Uterus (tissue), 4 donors: Measurements from ENCODE around the gene PPT1. TPM values are rescaled to one million over a fixed set of nuclear protein-coding genes. Genes with fewer than 3 reads are reported as not detected.

Experiments used
- DNase-seq, 2 donors: peaks; one replicate each; pipeline ENCODE4 v3.0.0-alpha.2; 2019 to 2020
- H3K27ac ChIP-seq, 2 donors: fragments of 200-600 bp; sonication (generic); 1 replicate in 1 of 2; 2 replicates in 1 of 2; pipeline ENCODE4 v1.5.1; 2016 to 2018
- H3K27me3 ChIP-seq, 2 donors: fragments of 200-600 bp; sonication (generic); one replicate each; pipeline ENCODE4 v1.5.1; 2018 to 2019; ENCODE audit warnings: control low read depth in 1 of 2
- H3K36me3 ChIP-seq, 2 donors: fragments of 200-600 bp; sonication (generic); one replicate each; pipeline ENCODE4 v1.5.1; 2019; ENCODE audit warnings: control low read depth in 1 of 2
- H3K4me1 ChIP-seq, 2 donors: fragments of 200-600 bp; sonication (generic); one replicate each; pipeline ENCODE4 v1.5.1; 2018 to 2019; ENCODE audit warnings: control low read depth in 1 of 2
- H3K4me3 ChIP-seq, 2 donors: fragments of 200-600 bp; sonication (generic); 1 replicate in 1 of 2; 2 replicates in 1 of 2; pipeline ENCODE4 v1.5.1; 2018 to 2019; ENCODE audit warnings: mild to moderate bottlenecking in 1 of 2
- H3K9me3 ChIP-seq, 2 donors: fragments of 200-600 bp; sonication (generic); one replicate each; pipeline ENCODE4 v1.5.1; 2019; ENCODE audit warnings: control low read depth in 1 of 2
- POLR2A ChIP-seq, 2 donors: fragments of 450-650 bp; IDR thresholded peaks; one replicate each; pipeline ENCODE4 v1.6.1; 2016; ENCODE audit warnings: antibody characterized with exemption in 2 of 2, mild to moderate bottlenecking in 1 of 2, moderate library complexity in 1 of 2
- intact Hi-C: fragments of 100-400 bp; cut with DNase I; formaldehyde crosslinking; loops from one replicate; pipeline ENCODE4 v1.15.1; 2023; ENCODE audit warnings: low total_unique reads
- total RNA-seq, 4 donors: library from RNA; depleted of rRNA in 3 of 4; stranded (reverse); fragments of >200 nt in 3 of 4; gene quantifications; one replicate each; pipeline versions ENCODE4 v1.1.0 to v1.2.4, GENCODE V29; 2014 to 2023
- TF ChIP-seq, protein P1 (sequence below), 4 experiments: fragments of 200-600 bp in 2 of 4; fragments of 450-650 bp in 2 of 4; sonication (generic) in 2 of 4; IDR thresholded peaks; one replicate each; pipeline ENCODE4 v1.5.1; 2016 to 2019; ENCODE audit warnings: antibody characterized with exemption in 4 of 4, mild to moderate bottlenecking in 2 of 4, moderate library complexity in 1 of 4
- donor health status: DM: yes; HTN: yes; CAD: no.

The PPT1 gene
- total RNA-seq, 4 donors from 2014 or later: 81.7 to 123 (median 94.5) TPM

DNA sequence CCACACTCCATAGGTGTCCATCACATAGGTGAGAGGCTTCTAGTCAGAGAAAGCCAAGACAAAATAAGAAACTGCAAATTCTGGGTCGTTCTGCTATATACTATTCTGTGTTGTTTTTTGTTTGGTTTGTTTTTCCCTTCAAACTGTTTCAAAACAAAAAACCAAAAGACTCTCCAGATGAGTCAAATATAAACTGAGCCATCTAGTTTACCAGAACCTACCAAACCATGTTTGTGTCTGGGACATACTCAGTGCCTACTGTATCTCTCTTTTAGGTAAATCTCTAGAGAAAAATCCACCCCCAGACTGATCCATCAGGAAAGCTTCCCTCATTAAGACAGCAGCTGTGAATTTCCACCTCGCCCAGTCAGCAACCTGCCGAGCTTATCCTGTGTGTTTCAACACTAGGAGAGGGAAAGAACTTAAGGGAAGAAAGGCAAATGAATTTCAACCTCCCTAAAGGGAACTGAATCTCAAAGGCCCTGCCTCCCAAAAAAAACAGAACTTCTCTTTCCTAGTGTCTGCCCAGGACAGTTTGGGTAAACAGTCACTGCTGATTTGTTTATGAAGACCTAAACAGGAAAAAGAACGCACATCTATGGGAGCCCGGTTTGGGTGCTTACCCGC lies 17.2 kb downstream of the PPT1 start:
- no peak for TF ChIP-seq POLR2A (IDR thresholded peaks at IDR 0.05)
- TF ChIP-seq, protein P1, sequence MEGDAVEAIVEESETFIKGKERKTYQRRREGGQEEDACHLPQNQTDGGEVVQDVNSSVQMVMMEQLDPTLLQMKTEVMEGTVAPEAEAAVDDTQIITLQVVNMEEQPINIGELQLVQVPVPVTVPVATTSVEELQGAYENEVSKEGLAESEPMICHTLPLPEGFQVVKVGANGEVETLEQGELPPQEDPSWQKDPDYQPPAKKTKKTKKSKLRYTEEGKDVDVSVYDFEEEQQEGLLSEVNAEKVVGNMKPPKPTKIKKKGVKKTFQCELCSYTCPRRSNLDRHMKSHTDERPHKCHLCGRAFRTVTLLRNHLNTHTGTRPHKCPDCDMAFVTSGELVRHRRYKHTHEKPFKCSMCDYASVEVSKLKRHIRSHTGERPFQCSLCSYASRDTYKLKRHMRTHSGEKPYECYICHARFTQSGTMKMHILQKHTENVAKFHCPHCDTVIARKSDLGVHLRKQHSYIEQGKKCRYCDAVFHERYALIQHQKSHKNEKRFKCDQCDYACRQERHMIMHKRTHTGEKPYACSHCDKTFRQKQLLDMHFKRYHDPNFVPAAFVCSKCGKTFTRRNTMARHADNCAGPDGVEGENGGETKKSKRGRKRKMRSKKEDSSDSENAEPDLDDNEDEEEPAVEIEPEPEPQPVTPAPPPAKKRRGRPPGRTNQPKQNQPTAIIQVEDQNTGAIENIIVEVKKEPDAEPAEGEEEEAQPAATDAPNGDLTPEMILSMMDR (IDR thresholded peaks at IDR 0.05): no peak
- H3K27me3 ChIP-seq: no peaks in the 10 kb centered on the region
- H3K4me1 ChIP-seq: peaks cover 5 to 6% of the 10 kb centered on the region in 2 donors
- H3K4me3 ChIP-seq: no peak overlapping the region
- DNase-seq: no peak
- intact Hi-C loops: no loop called here
- no peaks in the 10 kb centered on the region for H3K36me3 ChIP-seq
- H3K9me3 ChIP-seq: no peaks in the 10 kb centered on the region
- H3K27ac ChIP-seq: no peak overlapping the region

DNA sequence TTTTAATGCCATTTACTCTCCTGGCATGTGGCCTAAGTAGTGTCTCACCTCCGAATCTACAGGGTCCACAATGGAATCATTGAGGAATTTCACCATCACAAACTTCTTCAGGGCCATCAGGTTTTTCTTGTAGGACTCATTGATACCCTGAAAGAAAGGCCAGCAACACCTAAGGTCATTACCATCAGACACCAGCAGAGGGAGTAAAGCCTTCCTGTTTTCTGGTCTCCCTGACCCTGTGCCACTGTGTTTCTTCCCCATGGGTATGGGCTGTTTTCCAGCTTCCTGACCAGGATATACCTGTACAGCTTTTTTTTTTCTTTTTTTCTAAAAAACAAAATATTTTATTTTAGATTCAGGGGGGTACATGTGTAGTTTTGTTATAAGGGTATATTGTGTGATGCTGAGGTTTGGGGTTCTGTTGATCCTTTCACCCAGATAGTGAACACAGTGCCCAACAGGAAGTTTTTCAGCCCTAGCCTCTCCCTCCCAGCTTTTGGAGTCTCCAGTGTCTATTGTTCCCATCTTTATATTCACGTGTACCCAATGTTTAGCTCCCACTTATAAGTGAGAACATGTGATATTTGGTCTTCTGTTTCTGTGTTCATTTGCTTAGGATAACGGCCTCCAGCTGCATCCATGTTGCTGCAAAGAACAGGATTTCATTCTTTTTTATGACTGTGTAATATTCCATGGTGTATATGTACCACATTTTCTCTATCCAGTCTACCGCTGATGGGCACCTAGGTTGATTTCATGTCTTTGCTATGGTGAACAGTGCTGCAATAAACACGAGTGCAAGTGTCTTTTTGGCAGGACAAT lies 18.3 kb downstream of the PPT1 start:
- intact Hi-C loops: no loop called here
- no peaks in the 10 kb centered on the region for H3K27me3 ChIP-seq
- no peaks in the 10 kb centered on the region for H3K36me3 ChIP-seq
- TF ChIP-seq, protein P1 (IDR thresholded peaks at IDR 0.05): peak in 3 of 4 experiments; percentile 31 to 51 (median 39)
- no peak for TF ChIP-seq POLR2A (IDR thresholded peaks at IDR 0.05)
- H3K4me3 ChIP-seq: no peak overlapping the region
- no peak for DNase-seq
- no peaks in the 10 kb centered on the region for H3K9me3 ChIP-seq
- H3K27ac ChIP-seq: peak overlapping the region in 1 of 2 donors; percentile 70
- H3K4me1 ChIP-seq: peaks cover 5 to 6% of the 10 kb centered on the region in 2 donors

GRCh38 chr1:40076895-40077312 lies 20.1 kb downstream of the PPT1 start:
- no peaks in the 10 kb centered on the region for H3K9me3 ChIP-seq
- DNase-seq: peak in 1 of 2 donors; percentile 36
- intact Hi-C loops: no loop called here
- H3K27me3 ChIP-seq: no peaks in the 10 kb centered on the region
- H3K27ac ChIP-seq: peak overlapping the region; percentile 67 to 70
- no peaks in the 10 kb centered on the region for H3K36me3 ChIP-seq
- no peak overlapping the region for H3K4me3 ChIP-seq
- H3K4me1 ChIP-seq: peaks cover 5 to 6% of the 10 kb centered on the region in 2 donors
- TF ChIP-seq, protein P1 (IDR thresholded peaks at IDR 0.05): no peak
- TF ChIP-seq POLR2A (IDR thresholded peaks at IDR 0.05): no peak

DNA sequence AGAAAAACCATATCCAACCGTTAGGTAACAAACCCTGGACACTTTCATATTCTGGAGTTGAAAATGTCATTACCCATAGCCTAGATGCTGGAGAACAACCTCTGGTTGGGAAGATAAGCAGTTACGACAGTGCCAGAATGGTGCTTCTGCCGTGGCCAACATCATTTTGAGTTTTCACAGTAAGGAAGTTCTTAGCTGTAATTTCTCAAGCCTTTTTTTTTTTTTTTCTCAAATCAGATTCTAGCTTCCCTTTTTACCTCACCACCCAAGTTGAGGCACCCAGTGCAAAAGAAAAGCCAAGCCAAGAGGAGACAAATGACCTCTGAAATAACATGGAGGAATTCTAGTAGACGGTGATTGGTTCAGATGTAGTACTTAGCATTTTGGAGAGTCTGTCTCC lies 21.8 kb downstream of the PPT1 start:
- intact Hi-C loops: no loop called here
- no peak for DNase-seq
- H3K4me3 ChIP-seq: no peak overlapping the region
- peaks cover 5 to 6% of the 10 kb centered on the region in 2 donors for H3K4me1 ChIP-seq
- H3K36me3 ChIP-seq: no peaks in the 10 kb centered on the region
- TF ChIP-seq, protein P1 (IDR thresholded peaks at IDR 0.05): no peak
- no peak for TF ChIP-seq POLR2A (IDR thresholded peaks at IDR 0.05)
- peak overlapping the region in 1 of 2 donors; percentile 18 for H3K27ac ChIP-seq
- no peaks in the 10 kb centered on the region for H3K9me3 ChIP-seq
- no peaks in the 10 kb centered on the region for H3K27me3 ChIP-seq

GRCh38 chr1:40073062-40073461 lies 24.0 kb downstream of the PPT1 start:
- H3K27me3 ChIP-seq: no peaks in the 10 kb centered on the region
- DNase-seq: no peak
- H3K36me3 ChIP-seq: no peaks in the 10 kb centered on the region
- H3K27ac ChIP-seq: no peak overlapping the region
- H3K4me1 ChIP-seq: peaks cover 5 to 6% of the 10 kb centered on the region in 2 donors
- intact Hi-C loops: no loop called here
- H3K9me3 ChIP-seq: no peaks in the 10 kb centered on the region
- no peak overlapping the region for H3K4me3 ChIP-seq
- no peak for TF ChIP-seq POLR2A (IDR thresholded peaks at IDR 0.05)
- TF ChIP-seq, protein P1 (IDR thresholded peaks at IDR 0.05): no peak
